Measurements from ENCODE around the gene FBXL16.
"Not testable (repeated sequence)": the region's sequence is repeated elsewhere in the genome, so short reads cannot be mapped to it uniquely, and the experiment has no call there.

The FBXL16 gene

GRCh38 chr16:722835-723633, 17.4 kb upstream of the FBXL16 start:
- no peak for DNase-seq

DNA sequence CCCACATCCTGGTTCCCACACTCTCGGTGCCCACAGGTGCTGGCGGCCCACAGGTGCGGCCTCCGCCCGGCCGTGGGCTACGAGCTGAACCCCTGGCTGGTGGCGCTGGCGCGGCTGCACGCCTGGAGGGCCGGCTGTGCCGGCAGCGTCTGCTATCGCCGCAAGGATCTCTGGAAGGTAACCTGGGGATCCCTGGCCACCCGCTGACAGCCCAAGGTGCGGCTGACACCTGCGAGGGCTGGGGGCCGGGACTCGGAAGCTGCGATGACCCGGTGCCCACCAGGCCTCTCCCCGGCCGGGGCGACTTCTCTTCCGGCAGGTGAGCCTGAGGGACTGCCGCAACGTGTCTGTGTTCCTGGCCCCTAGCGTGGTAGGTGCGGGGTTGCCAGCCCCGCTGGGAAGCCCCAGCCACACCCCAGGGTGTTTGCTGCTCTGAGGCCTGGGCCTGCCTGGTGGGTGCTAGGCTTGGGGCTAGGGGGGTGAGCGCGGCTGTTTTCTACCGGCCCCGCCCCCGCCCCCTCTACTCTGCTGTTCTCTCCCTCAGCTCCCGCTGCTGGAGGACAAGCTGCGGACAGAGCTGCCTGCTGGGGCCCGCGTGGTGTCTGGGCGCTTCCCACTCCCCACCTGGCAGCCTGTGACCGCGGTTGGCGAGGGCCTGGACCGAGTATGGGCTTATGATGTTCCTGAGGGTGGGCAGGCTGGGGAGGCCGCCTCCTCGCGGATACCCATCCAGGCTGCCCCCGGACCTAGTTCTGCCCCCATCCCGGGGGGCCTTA, 16.4 kb upstream of the FBXL16 start:
- DNase-seq, result no peak

- peak in 13 of 14 donors; percentile 61 to 90 (median 77) for DNase-seq
These were observed 15.6 kb upstream of the FBXL16 start, which contains the start of gene ANTKMT for GRCh38 chr16:720990-721764. ANTKMT (plus strand) TSS chr16:721146; CDS start chr16:721275, 129 bp downstream.

DNA sequence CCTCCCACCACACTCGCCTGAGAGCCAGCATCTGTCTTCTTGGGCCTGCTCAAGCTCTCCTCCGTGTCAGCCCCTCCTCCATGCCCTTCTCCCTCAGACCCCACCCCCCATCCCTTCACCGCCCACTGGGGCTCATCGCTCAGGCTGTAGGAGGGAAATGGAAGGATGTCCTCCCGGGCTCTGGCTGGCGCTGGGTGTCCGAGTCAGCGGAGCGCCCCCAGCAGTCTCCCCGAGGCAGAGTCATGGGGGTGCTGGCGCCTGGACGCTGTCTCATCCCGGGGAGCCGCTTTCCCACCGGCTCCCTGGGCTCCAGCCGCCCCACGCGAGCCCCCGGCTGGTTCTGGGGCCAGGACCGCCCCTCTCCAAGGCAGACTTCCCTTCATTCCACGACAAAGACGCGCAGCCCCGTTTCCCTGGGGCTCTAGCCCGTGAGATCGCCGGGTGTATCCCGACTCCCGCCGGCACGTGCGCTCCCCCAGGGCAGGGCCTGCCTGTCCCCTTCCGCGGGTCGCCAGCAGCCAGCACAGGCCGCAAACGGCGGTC, 14.9 kb upstream of the FBXL16 start:
- peak in 11 of 14 donors; percentile 48 to 89 (median 68) for DNase-seq

DNA sequence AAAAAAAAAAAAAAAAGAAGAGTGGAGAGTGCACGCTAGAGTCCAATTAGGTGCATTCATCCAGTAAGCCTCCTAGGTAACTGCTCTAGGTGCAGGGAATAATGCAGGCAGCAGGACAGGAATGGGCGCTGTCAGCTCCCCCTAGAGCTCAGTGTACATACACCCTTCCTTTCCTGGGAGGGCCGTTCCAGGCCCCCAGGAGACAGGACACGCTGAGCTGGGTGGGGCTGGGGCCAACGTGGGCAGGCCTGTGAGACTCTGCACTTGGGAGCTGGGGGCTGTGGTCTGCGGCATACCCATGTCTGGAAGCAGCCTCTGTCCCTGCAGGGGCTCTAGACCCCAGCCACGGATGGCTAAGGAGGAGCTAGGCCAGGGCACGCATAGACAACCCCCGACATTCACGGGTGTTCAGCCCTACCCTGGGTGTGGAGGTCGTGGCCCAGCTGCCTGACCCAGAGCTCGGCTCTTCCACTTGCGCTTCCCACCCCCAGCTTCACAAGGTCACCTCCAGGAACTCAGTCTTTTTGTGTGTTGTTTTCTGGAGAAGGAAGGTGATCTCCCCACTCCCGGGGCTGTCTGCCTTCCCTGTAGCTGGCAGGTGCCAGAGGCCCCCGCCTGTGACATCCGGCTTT, 14.3 kb upstream of the FBXL16 start:
- DNase-seq, result peak in 2 of 14 donors; percentile 50 to 60

DNA sequence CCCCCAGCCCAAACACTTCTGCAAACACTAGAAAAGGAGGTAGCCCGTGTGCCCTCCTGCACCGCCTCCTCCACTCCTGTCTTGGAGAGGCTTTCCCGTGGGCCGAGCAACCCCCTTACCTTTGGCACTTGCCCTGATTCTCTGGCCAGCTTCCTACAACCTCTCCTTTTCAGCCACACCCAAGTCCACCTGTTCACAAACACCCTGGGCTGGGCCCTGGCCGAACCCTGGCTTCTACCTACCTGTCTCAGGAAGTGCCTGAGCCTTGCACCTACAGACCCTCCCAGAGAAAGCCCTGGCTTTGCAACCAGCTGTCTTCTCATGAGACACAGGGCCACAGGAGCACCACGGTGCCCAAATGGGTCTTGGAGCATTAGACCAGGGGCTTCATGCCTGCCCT, 13.3 kb upstream of the FBXL16 start:
- no peak for DNase-seq

DNA sequence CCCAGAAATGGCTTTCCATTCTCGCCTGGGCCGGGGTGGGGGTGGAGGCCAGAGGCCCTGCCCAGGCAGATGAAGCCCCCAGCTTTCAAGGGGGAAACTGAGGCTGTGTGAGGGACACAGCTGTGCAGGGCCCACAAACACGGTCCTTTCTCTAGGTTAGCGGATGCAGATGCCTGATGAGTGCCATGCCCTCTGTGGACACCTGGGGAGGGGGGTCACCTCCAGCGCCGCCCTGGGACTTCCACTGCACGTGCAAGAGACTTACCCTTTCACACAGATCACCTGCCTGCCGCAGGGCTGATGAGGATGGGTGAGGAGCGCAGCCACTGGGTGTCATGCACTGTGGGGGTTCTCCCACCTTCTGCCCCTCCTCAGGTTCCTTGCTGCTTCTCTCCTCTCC, 12.8 kb upstream of the FBXL16 start:
- DNase-seq, result no peak

DNA sequence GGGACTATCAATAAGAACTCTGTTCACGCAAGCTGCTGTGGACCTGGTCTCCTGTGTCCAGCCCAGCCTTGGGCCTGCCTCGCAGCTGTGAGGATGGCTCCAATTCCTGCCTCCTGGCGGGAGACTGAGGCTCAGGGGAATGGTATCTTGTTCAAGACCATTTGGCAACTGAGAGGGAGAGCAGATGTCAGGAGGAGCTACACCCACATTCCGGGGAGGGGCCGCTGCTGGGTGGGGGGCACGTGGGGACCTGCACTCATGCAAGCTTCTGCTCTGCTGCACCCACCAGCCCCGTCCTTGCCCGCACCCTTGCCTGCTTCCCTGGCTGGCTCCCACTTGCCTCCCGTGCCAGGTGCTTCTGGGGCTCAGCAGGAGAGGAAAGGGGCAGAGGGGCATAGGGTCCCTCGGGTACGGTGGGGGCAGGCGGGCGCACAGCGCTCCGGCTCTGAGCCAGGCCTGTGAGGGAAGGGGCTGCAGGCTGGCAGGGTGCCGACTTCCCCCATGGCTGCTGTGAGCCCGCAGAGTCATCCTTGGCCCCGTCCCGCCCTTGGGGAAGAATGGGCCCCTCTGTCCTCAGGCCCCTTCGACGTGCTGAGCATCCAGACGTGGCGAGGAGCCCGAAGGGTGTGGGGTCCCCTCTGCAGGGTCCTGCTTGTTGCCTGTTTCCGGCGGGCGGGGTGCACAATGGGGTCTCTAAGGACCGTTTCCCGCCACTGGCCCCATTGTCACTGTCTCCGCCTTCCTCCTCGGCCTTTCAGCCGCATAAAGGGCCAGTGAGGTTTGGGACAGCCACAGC, 12.0 kb upstream of the FBXL16 start:
- peak in 2 of 14 donors; percentile 38 to 49 for DNase-seq

- peak in 2 of 14 donors; percentile 25 to 65 for DNase-seq
These were observed 11.2 kb upstream of the FBXL16 start for GRCh38 chr16:716768-717325.

- DNase-seq, result peak in 13 of 14 donors; percentile 51 to 91 (median 82)
These were observed 10.6 kb upstream of the FBXL16 start for GRCh38 chr16:716200-716568.

DNA sequence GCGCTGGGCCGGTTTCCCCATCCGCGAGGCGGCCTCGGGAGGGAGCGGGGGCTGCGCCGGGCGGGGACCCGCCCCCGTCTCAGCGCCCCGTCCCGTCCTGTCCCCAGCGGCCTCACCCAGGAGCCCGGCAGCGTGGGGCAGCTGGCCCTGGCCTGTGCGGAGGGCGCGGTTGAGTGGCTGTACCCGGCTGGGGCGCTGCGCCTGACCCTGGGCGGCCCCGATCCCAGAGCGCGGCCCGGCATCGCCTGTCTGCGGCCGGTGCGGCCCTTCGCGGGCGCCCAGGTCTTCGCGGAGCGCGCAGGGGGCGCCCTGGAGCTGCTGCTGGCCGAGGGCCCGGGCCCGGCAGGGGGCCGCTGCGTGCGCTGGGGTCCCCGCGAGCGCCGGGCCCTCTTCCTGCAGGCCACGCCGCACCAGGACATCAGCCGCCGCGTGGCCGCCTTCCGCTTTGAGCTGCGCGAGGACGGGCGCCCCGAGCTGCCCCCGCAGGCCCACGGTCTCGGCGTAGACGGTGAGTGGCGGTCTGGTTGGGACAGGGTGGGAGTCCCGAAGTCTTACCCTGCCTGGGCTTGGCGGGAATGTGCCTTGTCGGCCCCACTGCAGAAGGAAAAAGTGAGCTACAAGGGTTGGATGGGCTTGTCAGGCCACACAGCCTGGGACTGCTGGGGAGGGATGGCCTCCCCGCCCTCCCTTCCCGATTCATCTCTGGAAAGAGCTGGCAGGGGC, 10.0 kb upstream of the FBXL16 start:
- peak in 3 of 14 donors; percentile 58 to 71 (median 66) for DNase-seq

GRCh38 chr16:714558-715476, 9.2 kb upstream of the FBXL16 start, which contains the start of gene METRN:
METRN (plus strand) TSS chr16:715118; CDS start chr16:715290, 172 bp downstream.
- peak in 13 of 14 donors; percentile 51 to 93 (median 78) for DNase-seq

DNA sequence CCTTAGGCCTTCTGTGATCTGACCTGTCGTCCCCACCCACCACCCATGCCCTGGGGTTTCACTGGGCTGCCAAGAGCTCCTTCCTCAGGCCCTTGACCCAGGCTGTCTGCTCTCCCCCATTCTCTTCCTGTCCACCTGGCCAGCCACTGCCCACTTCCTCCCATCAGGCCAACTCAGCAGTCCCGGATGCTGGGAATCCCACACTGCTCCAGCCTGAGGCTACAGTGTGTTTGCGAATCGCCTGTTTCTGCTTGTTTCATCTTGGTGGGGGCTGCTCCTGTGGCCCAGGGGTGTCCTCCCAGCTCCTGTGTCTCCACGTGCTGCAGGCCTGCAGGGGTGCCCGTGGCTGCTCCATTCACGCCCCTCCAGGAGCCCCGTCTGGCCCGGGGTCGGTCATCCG, 8.5 kb upstream of the FBXL16 start:
- no peak for DNase-seq

DNA sequence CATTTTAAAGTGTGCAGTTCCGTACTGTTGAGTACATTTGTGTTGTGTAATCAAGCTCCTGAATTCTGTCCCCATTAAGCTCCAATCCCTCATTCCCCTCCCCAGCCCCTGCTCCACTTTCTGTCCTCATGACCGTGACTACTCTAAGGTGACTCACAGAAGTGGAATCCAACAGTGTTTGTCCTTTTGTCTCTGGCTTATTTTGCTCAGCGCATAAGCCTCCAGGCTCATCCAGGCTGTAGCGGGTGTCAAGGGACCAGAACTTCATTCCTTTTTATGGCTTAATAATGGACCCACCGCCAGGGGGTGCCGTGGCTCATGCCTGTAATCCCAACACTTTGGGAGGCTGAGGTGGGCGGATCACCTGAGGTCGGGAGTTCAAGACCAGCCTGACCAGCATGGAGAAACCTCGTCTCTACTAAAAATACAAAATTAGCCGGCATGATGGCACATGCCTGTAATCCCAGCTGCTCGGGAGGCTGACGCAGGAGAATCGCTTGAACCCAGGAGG, 7.2 kb upstream of the FBXL16 start:
- DNase-seq, result not testable (repeated sequence)

- DNase-seq, result peak in 10 of 14 donors; percentile 33 to 84 (median 54)
These were observed 6.1 kb upstream of the FBXL16 start for GRCh38 chr16:711548-712320.

DNA sequence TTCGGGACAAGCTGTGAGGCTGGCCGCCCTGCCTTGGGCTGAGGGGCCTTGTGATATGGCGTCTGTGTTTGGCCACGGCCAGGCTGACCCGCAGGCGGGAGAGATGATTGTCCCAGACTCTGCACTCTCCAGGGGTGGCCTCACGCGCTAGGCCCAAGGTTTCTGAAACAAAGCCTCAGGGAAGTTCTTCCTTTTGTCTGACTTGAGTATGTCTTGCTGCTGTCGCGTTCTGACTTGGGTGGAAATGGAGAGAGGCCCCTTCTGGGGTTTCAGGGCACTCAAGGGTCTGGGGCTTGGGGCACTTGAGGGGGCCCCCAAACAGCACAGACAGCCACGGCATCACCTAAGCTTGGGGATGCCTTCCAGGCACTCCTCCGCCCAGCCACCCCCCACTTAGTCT, 5.5 kb upstream of the FBXL16 start:
- no peak for DNase-seq

DNA sequence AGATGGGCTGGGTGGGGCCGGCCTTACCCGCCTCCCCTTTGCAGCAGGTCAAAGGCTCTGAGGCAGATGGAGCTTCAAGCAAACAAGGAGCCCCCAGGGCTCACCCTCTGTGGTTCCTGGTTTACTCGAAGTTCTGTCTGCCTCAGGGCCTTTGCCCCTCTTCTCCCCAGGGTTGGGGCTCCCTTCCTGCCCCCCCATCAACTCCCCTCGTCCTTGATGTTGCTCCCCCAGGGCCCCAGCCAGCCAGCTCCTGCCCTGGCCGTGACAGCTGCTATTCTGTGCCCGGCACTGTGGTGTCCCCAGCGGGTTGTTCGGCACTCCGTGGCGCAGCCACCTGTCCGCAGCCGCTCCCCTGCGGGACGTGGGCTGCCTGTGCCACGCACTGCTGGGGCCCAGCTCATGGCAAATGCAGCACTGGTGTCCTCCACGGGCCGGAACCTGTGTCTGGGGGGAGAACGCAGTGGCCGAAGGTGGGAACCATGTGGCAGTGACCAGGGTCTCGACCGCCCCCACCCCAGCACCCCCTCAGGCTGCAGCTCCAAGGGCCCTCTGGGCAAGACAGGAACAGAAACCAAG, 5.0 kb upstream of the FBXL16 start:
- DNase-seq, result no peak
